DND-41 (cell line): ENCODE data around the gene PRDM2.

Experiments
- CTCF ChIP-seq: IDR thresholded peaks from 2 replicates; pipeline ENCODE4 v1.5.1; 2012; ENCODE audit warnings: borderline replicate concordance, low read length, moderate library complexity, mild to moderate bottlenecking; ENCODE audit not compliant: poor library complexity, severe bottlenecking; ENCODE audit errors: extremely low read depth
- EZH2 ChIP-seq: IDR thresholded peaks from 3 replicates; pipeline ENCODE4 v1.6.1; 2012; ENCODE audit warnings: borderline replicate concordance, low read depth, mild to moderate bottlenecking, moderate library complexity, low read length, inconsistent platforms; ENCODE audit not compliant: severe bottlenecking

- no peak for TF ChIP-seq CTCF
- no peak for TF ChIP-seq EZH2
Measured at GRCh38 chr1:13759072-13759471, 59.1 kb downstream of the PRDM2 start.
